ENCODE data around the gene SRMS. TPM values are rescaled to one million over a fixed set of nuclear protein-coding genes. Genes with fewer than 3 reads are reported as not detected.

Gene SRMS
- total and polyA plus RNA-seq, 3 donors from 2014 or later: 0.19 to 0.42 (median 0.24) TPM

GRCh38 chr20:63579017-63579694, 31.6 kb upstream of the SRMS start:
- WGBS, 2 donors: 82 to 83% methylated on average over 14 to 19 of the region's 19 CpGs
- Histone ChIP-seq H3K27me3 (no peaks in the 10 kb centered on the region), H3K4me1 (no peaks in the 10 kb centered on the region), H3K27ac (no peak overlapping the region), H3K36me3 (ENCODE audit: low read depth, missing control alignments) (no peaks in the 10 kb centered on the region), H3K9me3 (no peaks in the 10 kb centered on the region), H3K4me3 (no peak overlapping the region)
- DNase-seq: no peak
- TF ChIP-seq CTCF (IDR thresholded peaks at IDR 0.05): no peak
- no peak for TF ChIP-seq POLR2A (IDR thresholded peaks at IDR 0.05)
- intact Hi-C loops (cut with DNase I; ENCODE audit: low total_unique reads): no loop called here

GRCh38 chr20:63578224-63579016, 30.9 kb upstream of the SRMS start:
- intact Hi-C loops (cut with DNase I; ENCODE audit: low total_unique reads): no loop called here
- no peaks in the 10 kb centered on the region for H3K9me3 ChIP-seq
- TF ChIP-seq POLR2A (IDR thresholded peaks at IDR 0.05) (no peak), CTCF (IDR thresholded peaks at IDR 0.05) (no peak)
- DNase-seq: no peak
- H3K4me1 ChIP-seq: peaks cover 3% of the 10 kb centered on the region
- WGBS, 2 donors: 82 to 84% methylated on average over 22 to 26 of the region's 26 CpGs
- H3K36me3 ChIP-seq (ENCODE audit: low read depth, missing control alignments): no peaks in the 10 kb centered on the region
- H3K27me3 ChIP-seq: no peaks in the 10 kb centered on the region
- no peak overlapping the region for H3K4me3 ChIP-seq
- no peak overlapping the region for H3K27ac ChIP-seq

- no peaks in the 10 kb centered on the region for H3K27me3 ChIP-seq
- H3K4me1 ChIP-seq: peaks cover 6% of the 10 kb centered on the region
- no peak for TF ChIP-seq CTCF (IDR thresholded peaks at IDR 0.05)
- TF ChIP-seq POLR2A (IDR thresholded peaks at IDR 0.05): no peak
- no peak for DNase-seq
- intact Hi-C loops (cut with DNase I; ENCODE audit: low total_unique reads): no loop called here
- H3K9me3 ChIP-seq: no peaks in the 10 kb centered on the region
- 82 to 88% methylated on average over 17 to 19 of the region's 19 CpGs for WGBS, 2 donors
- H3K36me3 ChIP-seq (ENCODE audit: low read depth, missing control alignments): no peaks in the 10 kb centered on the region
- no peak overlapping the region for H3K4me3 ChIP-seq
- H3K27ac ChIP-seq: no peak overlapping the region
These were observed 29.9 kb upstream of the SRMS start for GRCh38 chr20:63577317-63577894.

GRCh38 chr20:63576311-63576710, 28.8 kb upstream of the SRMS start:
- no peak overlapping the region for H3K27ac ChIP-seq
- H3K4me1 ChIP-seq: peaks cover 6% of the 10 kb centered on the region
- no peak for DNase-seq
- H3K9me3 ChIP-seq: no peaks in the 10 kb centered on the region
- TF ChIP-seq CTCF (IDR thresholded peaks at IDR 0.05): no peak
- no peak for TF ChIP-seq POLR2A (IDR thresholded peaks at IDR 0.05)
- H3K4me3 ChIP-seq: no peak overlapping the region
- WGBS, 2 donors: 66 to 81% methylated on average over 7 of the region's 7 CpGs
- H3K27me3 ChIP-seq: no peaks in the 10 kb centered on the region
- intact Hi-C loops (cut with DNase I; ENCODE audit: low total_unique reads): no loop called here
- no peaks in the 10 kb centered on the region for H3K36me3 ChIP-seq (ENCODE audit: low read depth, missing control alignments)

All from testis (tissue), 3 donors.